ENCODE results near the gene LAMP2.
"Not testable (repeated sequence)": the region's sequence is repeated elsewhere in the genome, so short reads cannot be mapped to it uniquely, and the experiment has no call there.

The LAMP2 gene

GRCh38 chrX:120468825-120469525, at the start of gene LAMP2:
TSS of gene LAMP2 (minus strand) at chrX:120469296. CDS start at chrX:120469169, 127 bp downstream.
- DNase-seq, result peak; percentile 82

- no peak for DNase-seq
These were observed 48.8 kb upstream of the LAMP2 start for GRCh38 chrX:120517936-120518335.

GRCh38 chrX:120514236-120514635, 45.1 kb upstream of the LAMP2 start:
- no peak for DNase-seq

- DNase-seq, result no peak
These were observed 43.5 kb upstream of the LAMP2 start for GRCh38 chrX:120512627-120513026.

- no peak for DNase-seq
These were observed 43.1 kb upstream of the LAMP2 start for GRCh38 chrX:120512222-120512621.

GRCh38 chrX:120504569-120504968, 35.5 kb upstream of the LAMP2 start:
- DNase-seq, result no peak

- no peak for DNase-seq
These were observed 30.4 kb upstream of the LAMP2 start for GRCh38 chrX:120499301-120500072.

- not testable (repeated sequence) for DNase-seq
These were observed 21.0 kb upstream of the LAMP2 start for GRCh38 chrX:120490119-120490518.

- no peak for DNase-seq
These were observed 17.7 kb upstream of the LAMP2 start for GRCh38 chrX:120486786-120487185.

- DNase-seq, result peak; percentile 77
These were observed 16.8 kb upstream of the LAMP2 start for GRCh38 chrX:120485638-120486520.

GRCh38 chrX:120485315-120485637, 16.2 kb upstream of the LAMP2 start:
- DNase-seq, result no peak

GRCh38 chrX:120477453-120477852, 8.4 kb upstream of the LAMP2 start:
- no peak for DNase-seq

- no peak for DNase-seq
These were observed 7.6 kb upstream of the LAMP2 start for GRCh38 chrX:120476714-120477113.

GRCh38 chrX:120475447-120475846, 6.4 kb upstream of the LAMP2 start:
- peak; percentile 13 for DNase-seq

- no peak for DNase-seq
These were observed 5.0 kb upstream of the LAMP2 start for GRCh38 chrX:120474085-120474484.

- DNase-seq, result not testable (repeated sequence)
These were observed 561 bp upstream of the LAMP2 start for GRCh38 chrX:120469657-120470056.

- no peak for DNase-seq
These were observed 644 bp downstream of the LAMP2 start for GRCh38 chrX:120468479-120468824.

- DNase-seq, result no peak
These were observed 1.0 kb downstream of the LAMP2 start for GRCh38 chrX:120468071-120468470.

- no peak for DNase-seq
These were observed 4.7 kb downstream of the LAMP2 start for GRCh38 chrX:120464411-120464810.

- no peak for DNase-seq
These were observed 5.9 kb downstream of the LAMP2 start for GRCh38 chrX:120463241-120463640.

- DNase-seq, result no peak
These were observed 6.7 kb downstream of the LAMP2 start for GRCh38 chrX:120462370-120462769.

GRCh38 chrX:120459309-120459708, 9.8 kb downstream of the LAMP2 start:
- DNase-seq, result no peak

- DNase-seq, result no peak
These were observed 11.3 kb downstream of the LAMP2 start for GRCh38 chrX:120457766-120458180.

GRCh38 chrX:120456973-120457372, 12.1 kb downstream of the LAMP2 start:
- no peak for DNase-seq

Measured in NCI-H1436 (cell line).